Camera-type eye (tissue), 1 donor: ENCODE results near the gene GNLY. TPM values are rescaled to one million over a fixed set of nuclear protein-coding genes. Genes with fewer than 3 reads are reported as not detected.

ENCODE experiments used
- total RNA-seq: library from RNA; depleted of rRNA; stranded (reverse); fragments of >200 nt; gene quantifications from one replicate; pipeline ENCODE4 v1.2.3, GENCODE V29; 2014

The GNLY gene
- 0.27 TPM for total RNA-seq

DNA sequence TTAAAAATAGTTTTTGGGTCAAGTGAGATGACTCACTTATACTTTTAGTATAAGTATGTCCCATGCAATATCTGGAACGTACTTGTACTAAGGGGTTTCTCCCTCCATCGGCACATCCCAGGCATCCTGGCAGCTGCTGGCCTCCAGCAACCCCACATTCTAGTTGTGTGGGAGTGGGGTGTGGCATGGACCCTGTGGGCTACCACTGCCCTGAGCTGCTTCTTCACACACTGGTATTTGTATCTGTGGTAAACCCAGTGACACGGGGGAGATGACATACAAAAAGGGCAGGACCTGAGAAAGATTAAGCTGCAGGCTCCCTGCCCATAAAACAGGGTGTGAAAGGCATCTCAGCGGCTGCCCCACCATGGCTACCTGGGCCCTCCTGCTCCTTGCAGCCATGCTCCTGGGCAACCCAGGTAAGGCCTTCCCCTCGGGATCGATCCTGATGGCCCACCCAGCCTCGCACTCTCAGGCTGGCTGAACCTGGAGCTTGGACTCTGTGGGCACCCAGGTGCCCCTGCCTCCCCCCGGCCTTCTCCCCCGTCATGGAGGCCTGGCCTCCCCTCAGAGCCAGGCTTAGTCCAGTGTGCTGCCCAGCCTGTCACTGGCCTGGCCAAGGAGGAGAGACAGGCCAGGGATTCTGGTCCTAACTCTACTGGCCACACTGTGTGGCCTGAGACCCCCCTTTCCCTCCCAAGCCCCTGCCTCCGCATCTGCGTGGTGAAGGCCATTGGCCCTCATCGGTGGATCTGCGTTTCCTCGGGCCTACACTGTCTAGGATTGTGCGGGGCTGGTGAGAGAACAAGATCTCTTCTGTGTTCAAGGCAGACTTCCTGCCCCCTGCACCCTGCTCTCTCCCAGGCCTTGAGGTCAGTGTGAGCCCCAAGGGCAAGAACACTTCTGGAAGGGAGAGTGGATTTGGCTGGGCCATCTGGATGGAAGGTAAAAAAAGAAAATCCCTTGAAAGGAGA, at the start of gene GNLY:
TSS of gene GNLY (plus strand) at position 307 of the 974 bp plus-strand sequence. CDS start at position 368, 61 bp downstream.

DNA sequence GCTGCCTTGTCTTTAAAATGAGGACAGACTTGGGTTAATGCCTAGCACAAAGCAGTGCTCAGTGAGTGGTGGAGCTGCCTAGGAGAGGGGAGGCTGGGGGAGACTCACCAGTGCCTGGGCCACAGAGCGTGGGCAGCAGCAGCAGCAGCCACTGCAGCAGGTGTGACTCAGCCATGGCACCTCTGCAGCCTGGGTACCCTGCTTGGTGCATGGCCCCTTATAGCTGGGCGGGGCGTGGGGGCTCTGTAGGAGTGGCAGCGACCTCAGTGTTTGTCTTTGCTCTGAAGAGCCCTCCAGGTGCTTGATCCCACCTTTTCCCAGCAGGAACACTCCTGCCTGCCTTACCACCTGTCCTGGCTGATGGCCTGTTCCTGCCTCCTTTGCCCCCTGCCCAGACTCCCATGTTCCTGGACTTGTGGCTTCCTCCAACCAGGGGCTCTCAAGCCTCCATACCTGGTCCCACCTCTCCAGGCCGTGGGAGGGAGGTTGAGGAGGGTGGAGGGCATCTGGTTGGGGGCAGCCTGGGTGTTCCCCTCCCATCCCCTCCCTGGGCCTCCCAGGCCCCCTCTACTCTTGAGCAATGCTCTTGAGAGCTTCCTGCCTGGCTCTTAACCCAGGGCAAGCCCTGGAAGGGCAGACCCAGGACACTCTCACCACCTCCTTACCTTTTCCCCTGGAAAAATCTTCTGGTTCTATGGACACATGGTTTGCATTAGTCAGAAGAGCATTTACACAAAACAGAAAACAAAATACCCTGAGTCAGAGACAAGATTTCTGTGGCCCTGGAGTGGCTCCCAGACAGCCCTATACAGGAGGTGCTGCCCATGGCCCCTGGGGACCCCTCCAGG, 25.9 kb upstream of the GNLY start, which contains the start of gene SFTPB:
TSS of gene SFTPB (minus strand) at position 191 of the 848 bp plus-strand sequence. CDS start at position 175, 16 bp downstream.

Other genes starting within 250 kb of the GNLY start
- gene MAT2A, start 155.2 kb upstream of the GNLY start, total RNA-seq = 165 TPM
- 48.6 TPM for gene GGCX, start 132.9 kb upstream of the GNLY start, total RNA-seq
- gene VAMP8, start 116.8 kb upstream of the GNLY start, total RNA-seq = 8.5 TPM
- gene VAMP5, start 109.9 kb upstream of the GNLY start, total RNA-seq = 10.7 TPM
- 67.1 TPM for gene RNF181, start 98.6 kb upstream of the GNLY start, total RNA-seq
- gene TMEM150A, start 91.7 kb upstream of the GNLY start, total RNA-seq = 4.0 TPM
- 27.0 TPM for gene C2orf68, start 82.3 kb upstream of the GNLY start, total RNA-seq
- 55.5 TPM for gene USP39, start 78.2 kb upstream of the GNLY start, total RNA-seq
- gene SFTPB, start 26.2 kb upstream of the GNLY start, total RNA-seq = not detected
- gene ATOH8, start 59.6 kb downstream of the GNLY start, total RNA-seq = 17.6 TPM
- 32.7 TPM for gene ST3GAL5, start 194.6 kb downstream of the GNLY start, total RNA-seq